ENCODE data around the gene NFATC1. TPM values are rescaled to one million over a fixed set of nuclear protein-coding genes. Genes with fewer than 3 reads are reported as not detected.

The NFATC1 gene
- total RNA-seq, 2 experiments from 2014 or later = 97.2 to 98.3 TPM

DNA sequence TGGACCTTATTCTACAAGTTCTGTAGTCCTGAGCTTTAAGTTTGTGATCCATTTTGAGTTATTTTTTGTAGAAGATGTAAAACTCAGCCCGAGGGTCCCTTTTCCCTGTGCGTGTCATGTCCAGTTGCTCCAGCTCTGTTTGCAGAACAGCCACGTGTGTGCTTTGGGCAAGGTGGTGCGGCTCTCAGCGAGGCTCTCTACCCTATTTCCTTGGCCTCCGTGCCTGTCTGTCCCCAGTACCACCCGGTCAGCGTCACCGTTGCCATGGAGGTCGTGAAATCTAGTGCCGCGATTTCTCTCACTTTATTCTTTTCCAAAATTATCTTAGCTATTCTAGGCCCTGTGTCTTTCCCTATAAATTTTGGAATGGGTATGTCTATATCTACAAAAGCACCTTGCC lies 142.9 kb downstream of the NFATC1 start:
- no peak for TF ChIP-seq CTCF (IDR thresholded peaks at IDR 0.05)
- DNase-seq (no peak), ATAC-seq (no peak)
- Mint-ChIP-seq H3K9me3 (peaks cover 4% of the 10 kb centered on the region), H3K27ac (no peak overlapping the region), H3K36me3 (ENCODE audit: low read depth) (peaks cover 9% of the 10 kb centered on the region), H3K4me3 (no peak overlapping the region), H3K4me1 (ENCODE audit: low read depth) (no peaks in the 10 kb centered on the region), H3K27me3 (no peaks in the 10 kb centered on the region)
- CTCF ChIA-PET = interaction anchor here (1.0 to 1.9 kb wide), 3 partner anchors 9 to 157 kb away, joined by 3 to 5 read pairs (median 5); no protein-coding TSS in a partner anchor
- intact Hi-C loops (cut with micrococcal nuclease) = no loop called here
- POLR2A ChIA-PET = no interaction called here

DNA sequence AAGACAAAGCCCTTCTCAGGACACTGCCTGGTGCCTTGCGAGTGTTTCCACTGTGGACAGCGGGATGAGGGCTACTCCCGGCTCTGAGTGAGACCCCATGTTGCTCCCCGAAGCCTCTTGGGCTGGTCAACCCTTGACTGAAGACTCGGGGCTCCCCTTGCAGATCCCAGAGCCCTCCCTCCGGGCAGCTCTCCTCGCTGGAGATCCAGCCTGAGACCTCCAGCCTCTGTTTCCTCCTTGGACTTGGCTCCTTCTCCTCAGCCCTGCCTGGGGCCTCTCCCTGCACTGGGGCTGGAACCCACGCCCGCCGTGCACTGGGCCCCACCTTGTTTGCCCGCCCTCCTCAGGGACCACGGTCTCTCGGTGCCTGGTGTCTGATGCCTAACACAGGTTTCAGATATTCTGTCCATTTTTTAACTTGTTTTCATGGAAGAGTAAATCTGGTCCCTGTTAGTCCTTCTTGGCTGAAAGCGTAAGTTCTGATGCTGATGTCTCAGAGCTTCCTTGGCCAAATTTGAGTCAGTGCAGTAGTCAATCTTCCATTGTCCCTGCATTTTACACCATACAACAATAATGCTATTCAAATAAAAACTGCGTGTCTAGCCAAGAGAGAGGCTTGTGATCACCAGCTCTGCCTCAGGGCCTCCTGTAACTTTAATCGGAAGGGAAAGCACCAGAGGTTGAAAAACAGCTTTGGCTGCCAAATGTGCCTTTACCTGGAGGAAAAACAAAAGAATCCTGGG lies 144.6 kb downstream of the NFATC1 start:
- H3K9me3 Mint-ChIP-seq = peaks cover 4% of the 10 kb centered on the region
- H3K27ac Mint-ChIP-seq = no peak overlapping the region
- H3K4me3 Mint-ChIP-seq = no peak overlapping the region
- DNase-seq = no peak
- H3K36me3 Mint-ChIP-seq (ENCODE audit: low read depth) = peaks cover 9% of the 10 kb centered on the region
- ChIA-PET CTCF (interaction anchor here (1.2 to 1.9 kb wide), 3 partner anchors 12 to 161 kb away, joined by 3 to 5 read pairs (median 3); no protein-coding TSS in a partner anchor), POLR2A (no interaction called here)
- H3K4me1 Mint-ChIP-seq (ENCODE audit: low read depth) = no peaks in the 10 kb centered on the region
- no peaks in the 10 kb centered on the region for H3K27me3 Mint-ChIP-seq
- intact Hi-C loops (cut with micrococcal nuclease) = no loop called here
- TF ChIP-seq CTCF (IDR thresholded peaks at IDR 0.05) = no peak
- ATAC-seq = no peak

DNA sequence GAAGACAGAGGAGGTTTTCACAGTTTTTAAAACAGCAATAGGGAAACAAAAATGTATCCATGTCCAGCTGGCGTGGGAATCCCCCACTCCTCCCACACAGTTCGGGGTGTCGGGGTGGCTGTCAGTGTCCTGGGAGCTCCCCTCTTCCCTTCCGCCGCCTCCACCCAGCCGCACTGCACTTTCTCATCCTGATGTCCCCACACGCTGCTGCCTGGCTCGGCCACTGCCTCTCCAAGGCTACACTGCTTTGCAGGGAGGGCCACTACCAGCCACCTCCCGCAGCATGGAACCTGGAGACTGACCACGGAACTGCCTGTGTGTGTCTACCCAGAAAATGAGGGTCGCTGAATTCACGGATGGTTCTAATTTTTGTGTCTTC lies 145.2 kb downstream of the NFATC1 start:
- no peak for TF ChIP-seq CTCF (IDR thresholded peaks at IDR 0.05)
- ChIA-PET CTCF (interaction anchor here (1.2 kb wide), 1 partner anchor 160 kb away, joined by 3 read pairs; no protein-coding TSS in a partner anchor), POLR2A (no interaction called here)
- Mint-ChIP-seq H3K27ac (no peak overlapping the region), H3K4me1 (ENCODE audit: low read depth) (no peaks in the 10 kb centered on the region), H3K36me3 (ENCODE audit: low read depth) (peaks cover 9% of the 10 kb centered on the region), H3K27me3 (no peaks in the 10 kb centered on the region), H3K4me3 (no peak overlapping the region), H3K9me3 (peaks cover 4% of the 10 kb centered on the region)
- no peak for DNase-seq
- ATAC-seq = no peak
- intact Hi-C loops (cut with micrococcal nuclease) = no loop called here

DNA sequence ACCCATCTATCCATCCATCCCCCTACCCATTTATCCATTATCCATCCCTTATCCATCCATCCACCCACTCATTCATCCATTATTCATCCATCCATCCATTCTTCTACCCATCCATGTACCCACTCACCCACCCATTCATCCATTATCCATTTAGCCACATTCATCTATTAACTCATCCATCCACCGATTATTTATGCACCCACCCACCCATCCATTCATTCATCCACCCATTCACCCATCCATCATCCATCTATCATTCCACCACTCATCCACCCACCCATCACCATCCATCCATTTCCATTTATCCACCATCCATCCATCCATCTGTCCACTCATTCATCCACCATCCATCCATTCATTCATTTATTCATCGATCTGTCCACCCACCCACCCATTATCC lies 146.5 kb downstream of the NFATC1 start:
- DNase-seq (no peak), ATAC-seq (no peak)
- Mint-ChIP-seq H3K27me3 (no peaks in the 10 kb centered on the region), H3K4me1 (ENCODE audit: low read depth) (no peaks in the 10 kb centered on the region), H3K27ac (no peak overlapping the region), H3K36me3 (ENCODE audit: low read depth) (peaks cover 9% of the 10 kb centered on the region), H3K4me3 (no peak overlapping the region), H3K9me3 (peaks cover 4% of the 10 kb centered on the region)
- ChIA-PET POLR2A (no interaction called here), CTCF (no interaction called here)
- intact Hi-C loops (cut with micrococcal nuclease) = no loop called here
- TF ChIP-seq CTCF (IDR thresholded peaks at IDR 0.05) = no peak

DNA sequence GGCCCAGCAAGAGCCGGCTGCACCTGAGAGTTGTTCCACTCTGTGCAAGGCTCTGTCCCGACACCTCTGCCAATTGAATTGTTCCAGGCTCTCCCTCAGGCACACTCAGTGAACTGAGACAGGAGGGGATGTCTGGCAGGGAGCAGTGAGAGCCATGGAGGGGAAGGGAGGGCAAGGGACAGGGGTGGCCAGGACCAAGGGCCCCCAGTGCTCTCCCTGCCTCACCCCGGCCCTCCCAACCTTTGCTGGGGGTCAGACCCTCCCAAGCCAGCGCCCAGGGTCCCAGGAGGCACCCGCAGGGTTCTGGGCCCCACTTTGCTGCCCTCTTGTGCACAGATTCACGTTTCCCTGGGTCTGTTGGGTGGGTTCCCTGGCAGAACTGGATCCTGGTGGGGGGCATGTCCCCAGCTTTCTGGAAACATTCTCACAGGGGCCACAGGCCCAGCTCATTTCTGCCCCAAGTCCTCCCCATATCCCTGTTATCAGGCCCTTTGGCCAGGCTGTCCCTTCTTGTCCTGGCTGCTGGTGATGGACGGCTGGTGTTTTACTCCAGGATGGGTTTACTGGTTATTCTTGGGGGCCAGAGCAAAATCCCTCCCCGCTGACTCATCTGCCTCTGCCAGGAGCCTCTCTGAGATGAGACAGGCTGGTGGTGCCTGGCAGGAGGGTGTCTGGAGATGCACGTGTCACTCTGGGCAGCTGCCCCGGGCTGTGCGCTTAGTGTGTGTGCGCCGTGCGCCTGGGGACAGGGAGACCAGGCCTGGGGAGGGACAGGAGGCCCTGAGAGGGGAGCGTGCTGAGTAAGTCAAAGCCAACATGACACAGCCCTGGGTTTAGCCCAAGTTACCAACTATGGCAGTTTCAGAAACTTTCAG lies 147.4 kb downstream of the NFATC1 start:
- Mint-ChIP-seq H3K9me3 (no peaks in the 10 kb centered on the region), H3K4me1 (ENCODE audit: low read depth) (no peaks in the 10 kb centered on the region), H3K4me3 (no peak overlapping the region), H3K27ac (no peak overlapping the region), H3K27me3 (no peaks in the 10 kb centered on the region), H3K36me3 (ENCODE audit: low read depth) (peaks cover 4% of the 10 kb centered on the region)
- DNase-seq (no peak), ATAC-seq (no peak)
- TF ChIP-seq CTCF (IDR thresholded peaks at IDR 0.05) = no peak
- CTCF ChIA-PET = interaction anchor here (0.7 kb wide), 1 partner anchor 162 kb away, joined by 3 read pairs; no protein-coding TSS in a partner anchor
- POLR2A ChIA-PET = no interaction called here
- intact Hi-C loops (cut with micrococcal nuclease) = no loop called here

All from activated CD8-positive, alpha-beta T cell treated with anti-CD3 and anti-CD28 coated beads for 36 hours (primary cell).